Measurements from ENCODE around the gene SMYD2.

Gene SMYD2

DNA sequence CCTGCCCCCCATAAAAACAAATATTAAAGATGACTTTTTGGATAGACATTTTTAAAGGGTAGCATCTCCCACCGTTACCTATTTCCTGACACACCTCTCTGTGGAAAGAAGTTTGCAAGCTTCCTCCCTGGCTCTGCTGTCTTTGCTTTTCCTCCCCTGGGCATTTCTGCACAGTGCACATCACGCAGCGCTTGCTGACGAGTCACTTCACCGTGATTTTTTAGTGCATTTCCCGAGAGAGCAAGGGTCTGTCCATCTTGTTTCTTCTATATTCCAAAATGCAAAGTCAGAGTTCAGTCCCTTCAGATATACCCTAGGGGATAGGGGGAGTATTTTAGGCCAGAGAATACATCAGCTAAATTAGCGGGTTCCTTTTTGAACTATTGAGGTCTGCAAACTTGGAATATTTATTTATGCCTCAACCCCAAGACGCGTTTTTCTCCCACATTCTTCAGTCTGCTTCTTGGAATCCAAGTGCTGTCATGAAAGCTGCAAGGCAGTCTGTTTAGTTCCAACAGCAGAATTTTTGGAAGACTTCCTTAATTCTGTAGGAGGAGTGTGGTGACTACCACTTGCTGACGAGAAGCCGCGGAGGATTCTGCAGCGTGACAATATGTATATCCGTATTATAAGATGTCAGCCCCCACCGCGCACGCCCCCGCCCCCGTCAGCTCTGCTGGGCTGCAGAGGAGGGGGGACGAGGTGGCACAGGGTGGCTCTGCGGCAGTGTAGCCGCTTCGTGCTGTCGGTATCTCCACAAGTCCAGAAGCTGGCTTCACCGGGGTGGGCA is 22.4 kb downstream of the SMYD2 start:
- DNase-seq (ENCODE audit: low read depth in 2 of 2) = no peak

DNA sequence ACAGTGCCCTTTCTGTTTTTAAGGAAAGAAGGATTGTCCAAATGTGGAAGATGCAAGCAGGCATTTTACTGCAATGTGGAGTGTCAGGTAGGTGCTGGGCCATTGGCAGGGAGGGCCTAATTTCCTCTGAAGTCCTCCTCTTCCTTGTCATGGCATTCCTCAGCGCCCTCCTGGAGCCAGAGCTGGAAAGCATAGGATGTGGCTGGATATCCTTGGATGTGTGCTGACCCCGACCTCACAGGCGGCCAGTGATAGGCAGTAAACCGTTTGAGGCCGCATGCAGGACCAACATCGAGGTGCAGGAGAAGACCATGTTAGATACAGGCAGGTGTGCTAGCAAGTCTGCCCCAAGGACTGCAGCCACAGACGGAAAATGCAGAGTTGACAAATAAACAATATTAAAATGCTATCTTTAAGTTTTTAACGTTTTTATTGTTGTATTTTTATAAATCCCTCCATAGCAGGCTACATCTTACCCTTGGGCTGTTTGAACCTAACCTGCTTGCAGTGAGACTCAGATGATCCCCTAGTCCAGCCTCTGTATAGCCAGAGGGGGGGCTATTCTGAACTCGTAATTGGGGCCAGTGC is 24.3 kb downstream of the SMYD2 start:
- DNase-seq (ENCODE audit: low read depth in 2 of 2) = no peak

DNA sequence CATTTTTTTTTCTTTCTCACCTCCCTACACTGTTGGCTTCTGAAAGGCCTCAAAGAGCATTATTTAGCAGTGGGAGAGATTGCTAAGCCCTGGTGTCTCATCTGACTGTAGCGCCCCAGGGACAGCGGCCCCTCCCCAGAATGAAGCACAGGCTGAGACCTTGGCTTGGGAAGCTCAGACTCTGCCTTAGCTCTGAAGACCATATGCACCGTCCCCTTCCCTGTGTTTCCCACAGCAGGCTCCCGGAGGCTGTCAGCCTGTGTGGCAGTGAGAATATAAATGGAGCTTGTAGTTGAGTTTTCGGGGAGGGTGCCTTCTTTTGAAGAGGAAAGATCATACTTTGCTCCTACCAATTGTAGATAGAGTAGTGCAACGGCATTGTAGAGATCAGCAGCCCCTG is 25.3 kb downstream of the SMYD2 start:
- DNase-seq (ENCODE audit: low read depth in 2 of 2) = no peak

DNA sequence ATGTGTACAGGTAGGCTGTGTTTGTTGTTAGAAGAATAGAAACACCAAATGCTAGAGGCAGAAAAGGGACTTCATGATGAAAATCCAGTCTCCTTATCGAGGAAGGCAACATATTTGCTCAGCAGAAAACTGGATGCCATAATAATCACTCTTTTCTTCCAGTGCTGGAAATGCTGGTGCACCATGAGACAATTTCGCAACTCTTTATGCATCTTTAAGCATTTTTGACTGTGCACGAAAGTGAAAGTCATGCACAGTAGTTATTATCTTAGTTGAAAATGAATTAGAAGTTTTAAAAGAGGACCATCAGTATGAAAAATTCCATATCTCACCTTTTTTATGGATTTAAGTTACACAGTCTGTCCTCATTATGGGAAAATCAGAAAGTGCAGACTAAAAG is 29.1 kb downstream of the SMYD2 start:
- DNase-seq (ENCODE audit: low read depth in 2 of 2) = no peak

DNA sequence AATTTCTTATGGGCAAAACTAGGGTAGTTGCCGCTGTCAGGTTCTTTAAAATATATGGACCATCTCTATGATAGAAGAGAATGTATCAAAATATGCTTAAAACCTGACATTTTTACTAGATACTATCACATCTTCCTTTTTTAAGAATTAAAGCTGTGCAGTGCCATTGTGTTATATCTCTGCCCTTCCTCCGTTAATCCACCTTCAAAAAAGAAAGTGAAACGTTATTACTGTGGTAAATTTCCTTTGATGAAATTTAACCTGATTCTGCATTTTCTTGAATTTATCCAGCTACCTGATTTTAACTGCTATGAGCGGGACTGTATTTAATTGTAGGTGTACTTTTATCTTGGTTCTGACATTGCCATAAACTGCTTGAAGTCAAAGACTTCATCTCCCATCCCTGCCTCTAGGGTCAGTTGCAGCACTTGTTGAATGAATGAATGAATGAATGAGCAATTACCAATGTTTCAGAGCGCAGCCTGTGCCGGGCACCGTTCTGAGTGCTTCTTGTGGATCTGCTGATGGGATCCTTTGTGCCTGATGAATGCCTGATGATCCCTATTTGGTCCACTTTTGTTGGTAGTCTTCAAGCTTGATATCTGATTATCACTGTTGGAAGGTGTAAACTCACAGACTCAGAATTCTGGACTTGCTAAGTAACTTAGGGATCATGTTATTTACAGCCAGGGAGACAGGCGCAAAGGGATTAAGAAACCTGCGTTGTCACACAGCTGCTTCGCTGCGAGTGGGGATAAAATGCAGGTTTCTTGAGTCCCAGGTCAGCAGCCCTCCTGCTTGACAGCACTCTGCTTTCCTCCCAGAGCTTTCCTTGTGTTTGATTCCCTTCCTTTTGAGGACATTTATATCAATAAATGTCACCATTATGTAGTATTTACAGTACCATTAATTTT is 30.1 kb downstream of the SMYD2 start:
- DNase-seq (ENCODE audit: low read depth in 2 of 2) = no peak

DNA sequence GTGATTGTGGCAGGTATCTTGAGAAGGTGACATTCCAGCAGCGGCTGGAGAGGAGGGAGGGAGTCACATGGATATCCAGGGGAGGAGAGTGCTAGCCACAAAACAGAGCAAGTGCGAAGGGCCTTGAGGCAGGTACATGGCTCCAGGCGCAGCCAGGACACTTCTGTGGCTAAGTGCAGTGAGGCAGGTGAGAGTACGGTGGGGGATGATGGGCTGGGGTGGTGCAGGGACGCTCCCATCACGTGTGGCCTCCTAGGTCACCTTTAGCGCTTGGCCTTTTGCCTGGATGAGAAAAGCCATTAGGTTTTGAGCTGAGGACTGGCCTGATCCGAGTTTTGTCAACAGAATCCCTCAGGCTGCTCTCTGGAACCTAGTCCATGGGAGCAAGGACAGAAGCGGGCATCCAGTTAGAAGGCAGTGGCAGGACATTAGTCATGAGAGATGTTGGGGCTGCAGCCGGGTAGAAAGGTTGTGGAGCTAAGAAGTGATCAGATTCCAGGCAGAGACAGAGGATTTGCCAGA is 31.6 kb downstream of the SMYD2 start:
- DNase-seq (ENCODE audit: low read depth in 2 of 2) = no peak

DNA sequence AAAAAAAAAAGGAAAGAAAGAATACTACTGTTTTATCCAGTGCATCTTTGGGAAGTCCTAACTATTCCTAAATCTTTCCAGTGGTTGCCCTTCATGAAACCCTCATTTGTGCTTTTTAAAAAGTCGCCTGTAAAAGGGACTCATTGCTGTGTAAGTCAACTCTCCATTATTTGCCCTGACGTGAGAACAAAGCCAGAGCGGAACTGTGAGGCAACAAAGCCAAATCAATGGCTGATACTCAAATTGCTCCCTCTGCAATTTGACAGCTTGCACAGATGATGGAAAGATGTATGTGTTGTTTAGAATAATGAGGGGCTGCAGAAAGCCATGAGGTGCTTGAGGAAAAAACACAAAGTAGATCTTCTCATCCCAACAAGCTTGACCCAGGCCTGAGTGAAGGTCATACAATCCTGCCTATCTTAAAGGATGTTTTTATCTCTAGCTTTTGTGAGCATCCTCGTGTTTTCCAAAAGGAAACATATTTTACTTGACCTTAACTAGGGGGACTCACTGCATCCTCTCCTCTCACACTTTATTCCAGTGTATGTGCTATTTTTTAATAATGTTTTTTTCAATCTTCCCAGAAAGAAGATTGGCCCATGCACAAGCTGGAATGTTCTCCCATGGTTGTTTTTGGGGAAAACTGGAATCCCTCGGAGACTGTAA is 33.4 kb downstream of the SMYD2 start:
- DNase-seq (ENCODE audit: low read depth in 2 of 2) = no peak

DNA sequence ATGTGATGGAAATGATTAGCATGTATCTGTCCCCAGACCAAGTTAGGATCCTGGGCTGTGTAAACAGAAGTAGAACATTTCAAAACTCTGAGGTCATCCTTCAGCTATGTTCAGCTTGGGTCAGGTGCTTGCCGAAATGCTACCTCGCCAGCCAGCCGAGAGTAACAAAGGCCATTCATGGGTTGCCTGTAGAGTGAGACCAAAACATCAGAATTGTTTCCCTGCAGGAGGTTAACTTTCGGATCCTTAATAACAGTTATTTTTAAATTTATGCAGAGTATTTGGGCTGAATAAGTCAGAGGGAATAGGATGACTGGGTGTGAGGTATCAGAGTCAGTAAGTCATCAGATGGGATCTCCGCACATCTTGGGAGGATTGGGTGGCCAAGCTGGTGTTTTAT is 35.6 kb downstream of the SMYD2 start:
- no peak for DNase-seq (ENCODE audit: low read depth in 2 of 2)

DNA sequence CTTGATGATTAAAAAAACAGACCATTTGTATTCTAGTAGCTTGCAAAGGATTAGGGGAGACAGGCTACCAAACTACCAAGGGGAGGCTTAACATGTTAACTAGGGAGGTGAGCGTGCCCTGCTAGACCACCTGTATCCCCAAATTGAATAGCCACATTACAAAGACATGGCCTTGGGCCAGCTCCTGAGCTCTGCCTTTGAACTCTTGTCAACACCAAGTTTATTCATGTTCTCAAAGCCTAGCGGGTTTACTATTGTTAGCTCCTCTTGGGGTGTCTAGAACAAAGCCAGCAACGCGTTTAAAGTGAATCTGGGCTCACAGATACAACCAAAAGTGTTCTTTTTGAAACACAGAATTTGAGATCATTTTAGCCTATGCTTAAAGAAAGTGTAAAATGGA is 36.3 kb downstream of the SMYD2 start:
- DNase-seq (ENCODE audit: low read depth in 2 of 2) = no peak

DNA sequence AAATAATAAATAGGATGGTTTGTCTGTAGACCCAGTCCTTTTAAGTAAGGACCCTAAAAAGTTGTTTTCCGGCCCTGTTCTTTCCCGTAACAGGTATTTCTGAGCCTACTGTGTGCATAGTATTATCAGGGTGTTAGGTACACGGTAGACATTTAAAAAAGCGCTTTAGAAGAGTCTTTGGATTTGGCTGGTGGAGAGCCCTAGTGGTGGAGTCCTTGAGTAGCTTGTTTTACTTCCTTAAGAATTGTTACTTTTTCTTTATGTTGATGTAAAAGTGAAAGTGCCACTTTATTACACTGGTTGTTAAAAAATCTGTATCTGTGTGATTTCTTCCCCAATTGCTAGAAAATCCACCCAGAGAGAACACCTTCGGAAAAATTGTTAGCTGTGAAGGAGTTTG is 36.8 kb downstream of the SMYD2 start:
- no peak for DNase-seq (ENCODE audit: low read depth in 2 of 2)

DNA sequence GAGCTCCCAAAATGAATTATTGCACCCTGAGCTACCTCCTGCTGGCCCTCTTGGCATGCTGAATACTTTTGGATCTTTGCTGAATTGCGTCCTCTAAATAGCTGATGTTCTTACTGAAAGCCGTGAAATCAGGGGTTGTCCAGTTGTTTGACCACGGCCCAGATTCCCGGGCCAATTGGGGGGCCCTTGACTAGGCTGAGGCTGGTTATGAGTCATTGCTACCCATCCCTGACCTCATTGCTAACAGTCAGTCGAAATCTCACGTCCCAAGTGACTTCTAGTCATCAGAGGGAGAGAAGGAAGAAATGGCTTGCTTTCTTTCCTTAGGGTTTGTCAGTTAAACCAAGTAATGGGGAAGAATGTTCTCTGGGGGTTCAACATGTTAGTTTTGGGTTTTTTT is 37.4 kb downstream of the SMYD2 start:
- DNase-seq (ENCODE audit: low read depth in 2 of 2) = no peak

DNA sequence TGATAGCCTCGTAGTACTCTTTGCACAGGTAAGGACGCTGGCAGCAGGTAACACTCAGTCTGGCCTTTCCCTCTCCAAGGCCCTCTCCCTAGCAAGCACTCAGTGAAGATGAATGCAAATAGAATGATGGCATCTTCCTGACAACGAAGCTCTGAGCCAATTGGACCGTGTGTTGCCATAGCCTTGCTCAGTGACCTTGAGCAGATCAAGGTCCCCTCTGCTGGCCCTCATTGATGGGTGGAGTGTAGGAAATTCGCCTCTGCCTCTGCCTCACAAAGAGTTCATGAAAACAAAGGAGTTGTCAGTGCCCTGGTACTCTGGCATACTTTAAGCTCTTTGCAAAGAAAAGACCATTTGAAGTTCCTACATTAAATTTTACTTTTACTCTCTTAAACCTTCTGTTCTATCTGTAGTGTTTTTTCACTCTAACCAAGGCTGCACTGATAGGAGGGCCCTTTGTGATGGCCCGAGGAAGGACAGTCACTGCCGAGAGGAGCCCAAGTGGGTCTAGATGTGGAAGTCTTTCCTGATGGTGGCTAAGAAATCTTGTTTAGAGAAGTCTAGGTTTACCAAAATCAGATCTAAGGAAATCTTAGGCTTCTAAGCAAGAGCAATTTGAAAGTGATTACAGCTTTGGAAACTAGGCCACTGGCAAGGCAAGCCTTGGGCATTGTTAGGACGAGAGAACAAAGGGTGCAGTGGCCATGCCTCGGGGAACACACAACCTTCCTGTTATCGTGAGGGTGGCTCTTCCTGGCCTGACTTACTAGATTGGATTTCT is 38.2 kb downstream of the SMYD2 start:
- DNase-seq (ENCODE audit: low read depth in 2 of 2) = no peak

DNA sequence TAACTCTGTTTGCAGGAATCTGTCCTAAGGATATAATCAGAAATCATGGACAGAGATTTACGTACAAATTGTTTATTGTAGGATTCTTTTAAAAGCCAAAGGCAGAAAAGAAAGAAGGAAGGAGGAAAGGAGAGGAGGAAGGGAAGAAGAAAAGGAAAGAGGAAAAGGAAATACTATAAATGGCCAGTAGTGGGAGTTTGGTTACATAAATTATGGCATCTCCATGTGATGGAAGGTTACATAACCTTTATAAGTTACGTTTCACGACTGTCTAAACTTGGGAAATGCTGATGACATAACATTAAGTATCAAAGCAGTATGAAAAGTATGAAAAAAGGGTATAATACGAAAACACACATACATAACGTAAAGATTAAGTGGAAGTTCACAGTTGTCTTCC is 39.0 kb downstream of the SMYD2 start:
- DNase-seq (ENCODE audit: low read depth in 2 of 2) = no peak

DNA sequence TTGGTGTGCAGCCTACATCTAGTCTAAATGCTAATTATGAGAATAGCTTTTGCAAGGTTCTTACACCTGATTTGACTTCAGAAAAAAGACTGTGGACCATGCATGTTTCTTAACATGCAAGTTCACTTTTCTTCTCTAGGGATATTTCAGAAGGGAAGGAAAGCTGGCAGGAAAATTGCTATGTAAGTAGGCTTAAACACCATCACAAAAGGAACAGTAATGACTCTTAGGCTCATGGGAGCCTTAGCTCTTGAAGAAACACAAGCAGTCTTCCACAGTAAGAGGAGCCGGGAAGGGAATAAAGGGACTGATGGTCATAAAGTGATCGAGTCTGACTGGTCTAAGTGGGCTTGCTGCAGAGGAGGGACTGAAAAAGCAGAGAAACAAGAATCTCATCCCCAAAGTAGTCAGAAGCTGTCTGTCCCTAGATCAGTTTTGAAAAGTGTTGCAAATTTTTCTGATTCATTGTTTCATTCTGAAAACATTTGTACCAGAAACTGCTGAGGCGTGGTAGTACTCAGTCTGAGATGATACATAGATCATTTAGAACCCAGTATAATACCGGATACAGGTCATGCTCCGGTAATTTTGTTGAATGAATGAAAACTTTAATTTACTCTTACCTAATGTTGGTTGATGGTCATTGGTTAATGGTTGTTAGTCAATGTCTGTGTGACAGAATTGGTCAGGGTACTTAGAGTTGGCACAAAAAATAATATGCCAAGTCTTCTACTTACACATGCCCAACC is 40.9 kb downstream of the SMYD2 start:
- no peak for DNase-seq (ENCODE audit: low read depth in 2 of 2)

DNA sequence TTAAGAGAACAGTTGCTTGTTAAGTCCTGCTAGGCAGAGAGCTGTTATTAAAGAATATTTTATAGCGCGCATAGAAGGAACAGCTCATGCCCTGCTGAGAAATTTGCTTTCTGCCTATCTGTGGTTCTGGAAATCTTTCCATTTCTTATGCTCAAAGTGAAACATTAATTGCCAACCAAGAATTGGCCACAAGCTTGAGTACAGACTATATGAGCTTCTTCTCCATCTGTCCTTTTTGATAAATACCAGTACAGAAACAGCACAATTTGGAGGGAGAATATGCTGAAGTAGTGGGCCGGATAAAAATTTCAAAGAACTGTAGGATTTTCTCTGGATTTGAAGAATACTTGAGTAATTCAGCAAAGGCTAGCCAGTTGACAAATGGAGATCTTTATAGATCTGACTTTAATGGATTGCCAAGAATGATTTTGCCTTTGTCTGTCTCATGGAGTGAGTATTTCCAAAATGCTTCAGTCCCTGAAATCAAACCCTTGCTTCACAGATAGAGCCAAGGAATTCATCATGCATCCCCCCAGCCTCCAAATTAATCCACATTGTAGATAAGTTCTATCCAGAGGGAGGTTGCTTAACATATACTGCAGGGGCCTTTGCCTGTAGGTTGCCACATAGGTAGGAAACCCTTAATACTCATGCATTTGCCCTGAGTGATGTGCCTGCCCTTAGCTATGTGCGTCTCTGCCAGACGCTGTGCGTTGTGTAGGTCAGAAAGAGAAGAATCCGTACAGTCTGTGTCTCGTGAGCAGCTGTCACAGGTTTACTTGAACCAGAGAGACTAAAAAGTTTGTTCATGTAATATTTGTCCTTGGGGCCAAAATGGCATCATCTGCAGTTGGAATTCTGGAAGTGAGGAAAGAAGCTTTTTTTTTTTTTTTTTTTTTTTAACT is 44.2 kb downstream of the SMYD2 start:
- DNase-seq (ENCODE audit: low read depth in 2 of 2) = no peak

DNA sequence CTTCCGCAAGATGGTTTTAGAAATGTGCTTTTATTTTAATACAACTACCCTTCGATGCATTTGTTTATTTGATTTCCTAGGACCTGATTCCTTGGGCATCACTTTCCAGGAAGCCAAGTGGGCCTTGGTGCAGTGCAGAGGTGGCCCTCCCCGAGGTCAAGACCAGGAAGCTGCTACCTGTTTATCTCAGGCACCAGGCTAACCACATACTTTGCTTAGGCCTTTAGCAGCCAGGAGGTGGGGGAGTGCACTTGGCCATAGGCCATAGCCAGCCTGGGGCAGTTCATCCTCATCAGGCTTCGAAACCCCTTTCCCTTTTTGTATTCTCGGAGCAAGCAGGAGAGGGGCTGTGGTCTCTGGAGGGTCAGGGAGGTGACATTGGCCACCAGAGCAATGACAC is 45.4 kb downstream of the SMYD2 start:
- DNase-seq (ENCODE audit: low read depth in 2 of 2) = no peak

DNA sequence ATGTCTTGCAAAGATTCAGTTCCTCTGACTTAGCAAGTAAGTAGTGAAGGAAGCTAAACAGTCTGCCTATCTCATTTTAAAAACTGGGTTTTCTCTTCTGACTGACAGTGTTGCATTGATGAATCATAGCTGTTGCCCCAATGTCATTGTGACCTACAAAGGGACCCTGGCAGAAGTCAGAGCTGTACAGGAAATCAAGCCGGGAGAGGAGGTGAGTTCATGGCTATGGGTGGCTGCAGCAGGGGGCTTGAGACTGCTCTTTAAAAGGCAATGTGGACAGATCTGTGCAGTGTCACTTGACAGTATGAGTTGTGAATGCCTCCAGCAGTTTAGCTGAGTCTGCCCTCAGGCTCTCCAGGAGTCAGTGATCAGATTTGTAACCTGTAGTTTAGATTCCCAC is 46.6 kb downstream of the SMYD2 start:
- DNase-seq (ENCODE audit: low read depth in 2 of 2) = no peak

DNA sequence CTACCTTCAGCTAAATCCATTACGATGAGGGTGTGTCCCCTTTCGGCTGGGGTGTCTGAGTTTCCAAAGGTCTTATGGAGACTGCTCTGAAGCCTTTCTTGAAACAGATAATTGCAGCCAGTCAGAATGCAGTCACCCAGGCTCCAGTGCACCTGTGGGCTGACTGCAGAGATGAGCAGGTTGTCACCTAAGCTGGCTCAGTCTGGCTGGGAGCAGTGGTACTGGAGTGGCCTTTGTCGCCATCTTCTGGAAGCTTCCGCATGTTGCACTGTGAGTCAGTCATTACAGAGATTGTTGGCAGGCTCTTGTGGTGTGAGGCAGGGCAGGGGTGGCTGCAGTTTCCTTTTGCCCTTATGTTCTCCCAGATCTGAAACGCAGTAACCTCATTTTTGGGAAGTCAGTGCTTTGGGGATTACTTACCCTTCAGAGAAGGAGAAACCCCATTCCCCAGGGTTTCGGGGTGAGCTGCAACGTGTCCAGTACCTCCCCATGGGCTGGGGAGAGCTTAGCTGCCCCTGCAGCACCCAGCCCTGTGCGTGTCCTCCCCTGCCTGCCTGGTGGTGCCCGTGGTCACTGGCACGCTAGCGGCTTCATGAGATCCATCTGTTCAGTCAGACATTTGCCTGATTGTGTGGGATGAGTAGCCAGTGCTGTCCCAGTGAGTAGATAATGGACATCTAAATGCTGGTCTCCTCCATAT is 48.0 kb downstream of the SMYD2 start:
- peak; percentile 54 to 60 for DNase-seq (ENCODE audit: low read depth in 2 of 2)
